Neuronal stem cell (in vitro differentiated cells): ENCODE data around the gene CBX8.
"Not testable (repeated sequence)": the region's sequence is repeated elsewhere in the genome, so short reads cannot be mapped to it uniquely, and the experiment has no call there.

Experiments used
- DNase-seq: peaks from one replicate; pipeline ENCODE4 v3.0.0-alpha.2; 2013; ENCODE audit warnings: low spot score
- H2AFZ ChIP-seq: one replicate; pipeline ENCODE4 v1.6.1; 2013; ENCODE audit warnings: mild to moderate bottlenecking, low read length, inconsistent platforms
- H2AK5ac ChIP-seq: 2 replicates; pipeline ENCODE4 v1.6.1; 2013; ENCODE audit warnings: low read depth, mild to moderate bottlenecking, inconsistent platforms, low read length, moderate library complexity, mixed read lengths
- H2BK120ac ChIP-seq: 2 replicates; pipeline ENCODE4 v1.6.1; 2013; ENCODE audit warnings: low read depth, mild to moderate bottlenecking, inconsistent platforms, low read length, moderate library complexity, mixed read lengths
- H2BK12ac ChIP-seq: one replicate; pipeline ENCODE4 v1.6.1; 2013; ENCODE audit warnings: low read length, inconsistent platforms
- H2BK15ac ChIP-seq: 2 replicates; pipeline ENCODE4 v1.6.1; 2013; ENCODE audit warnings: mild to moderate bottlenecking, low read length, inconsistent platforms, mixed read lengths
- H2BK5ac ChIP-seq: one replicate; pipeline ENCODE4 v1.6.1; 2013; ENCODE audit warnings: inconsistent platforms, mild to moderate bottlenecking, low read length, moderate library complexity
- H3K14ac ChIP-seq: one replicate; pipeline ENCODE4 v1.6.1; 2013; ENCODE audit warnings: low read length, inconsistent platforms
- H3K18ac ChIP-seq: 2 replicates; pipeline ENCODE4 v1.6.1; 2013; ENCODE audit warnings: low read length, inconsistent platforms
- H3K23ac ChIP-seq: 2 replicates; pipeline ENCODE4 v1.6.1; 2013; ENCODE audit warnings: low read depth, mild to moderate bottlenecking, mixed read lengths, low read length, inconsistent platforms; ENCODE audit not compliant: poor library complexity
- H3K27ac ChIP-seq: replicated peaks from 3 replicates; pipeline ENCODE4 v1.5.1; 2013; ENCODE audit warnings: low read length, inconsistent platforms
- H3K27me3 ChIP-seq, 3 experiments: 2 replicates each; pipeline ENCODE4 v1.6.1; 2013; ENCODE audit warnings: low read length in 3 of 3, mild to moderate bottlenecking in 2 of 3, inconsistent platforms in 1 of 3, low read depth in 1 of 3, mixed read lengths in 1 of 3, moderate library complexity in 1 of 3; ENCODE audit not compliant: control insufficient read depth in 3 of 3, insufficient read depth in 3 of 3
- H3K36me3 ChIP-seq, 2 donors: replicated peaks in 1 of 2; 2 replicates each; pipeline ENCODE4 v1.6.1; 2013; ENCODE audit warnings: low read length in 2 of 2; ENCODE audit not compliant: control insufficient read depth in 2 of 2, insufficient read depth in 2 of 2
- H3K4ac ChIP-seq: 2 replicates; pipeline ENCODE4 v1.6.1; 2013; ENCODE audit warnings: inconsistent platforms, mild to moderate bottlenecking, low read length, moderate library complexity
- H3K4me1 ChIP-seq, 2 donors: 1 replicate in 1 of 2; 2 replicates in 1 of 2; pipeline ENCODE4 v1.6.1; 2013; ENCODE audit warnings: low read length in 2 of 2, low read depth in 1 of 2; ENCODE audit not compliant: control insufficient read depth in 2 of 2, insufficient read depth in 1 of 2
- H3K4me2 ChIP-seq: one replicate; pipeline ENCODE4 v1.6.1; 2013; ENCODE audit warnings: mild to moderate bottlenecking, low read length, inconsistent platforms; ENCODE audit not compliant: insufficient read depth, poor library complexity, severe bottlenecking
- H3K4me3 ChIP-seq, 2 donors: 2 replicates each; pipeline ENCODE4 v1.5.1; 2013; ENCODE audit warnings: low read length in 2 of 2, mild to moderate bottlenecking in 2 of 2, inconsistent platforms in 1 of 2, moderate library complexity in 1 of 2
- H3K79me1 ChIP-seq: one replicate; pipeline ENCODE4 v1.6.1; 2013; ENCODE audit warnings: low read depth, mild to moderate bottlenecking, inconsistent platforms, low read length, moderate library complexity
- H3K9ac ChIP-seq: one replicate; pipeline ENCODE4 v1.6.1; 2013; ENCODE audit warnings: mild to moderate bottlenecking, low read depth, low read length, inconsistent platforms; ENCODE audit not compliant: poor library complexity
- H3K9me3 ChIP-seq, 2 donors: replicated peaks in 1 of 2; 2 replicates each; pipeline versions ENCODE3 to v1.6.1; 2013; ENCODE audit warnings: low read length in 2 of 2, mild to moderate bottlenecking in 2 of 2, inconsistent platforms in 1 of 2, low read depth in 1 of 2, mixed read lengths in 1 of 2, moderate library complexity in 1 of 2; ENCODE audit not compliant: control insufficient read depth in 2 of 2, insufficient read depth in 1 of 2
- H4K8ac ChIP-seq: one replicate; pipeline ENCODE4 v1.6.1; 2013; ENCODE audit warnings: low read depth, mild to moderate bottlenecking, inconsistent platforms, low read length, moderate library complexity
- H4K91ac ChIP-seq: one replicate; pipeline ENCODE4 v1.6.1; 2013; ENCODE audit warnings: low read length, low read depth, mild to moderate bottlenecking, inconsistent platforms; ENCODE audit not compliant: poor library complexity
- WGBS, 2 donors: extraction: QIAGEN DNeasy Blood & Tissue Kit; methylation state at CpG; one replicate each; pipeline ENCODE4 v1.1.7; 2013; ENCODE audit warnings: missing lambda C conversion rate in 2 of 2, mixed read lengths in 1 of 2; ENCODE audit not compliant: insufficient read length in 2 of 2, insufficient replicate concordance in 1 of 2; ENCODE audit errors: extremely low coverage in 2 of 2; 5-methylcytosine and 5-hydroxymethylcytosine counted together

Gene CBX8

DNA sequence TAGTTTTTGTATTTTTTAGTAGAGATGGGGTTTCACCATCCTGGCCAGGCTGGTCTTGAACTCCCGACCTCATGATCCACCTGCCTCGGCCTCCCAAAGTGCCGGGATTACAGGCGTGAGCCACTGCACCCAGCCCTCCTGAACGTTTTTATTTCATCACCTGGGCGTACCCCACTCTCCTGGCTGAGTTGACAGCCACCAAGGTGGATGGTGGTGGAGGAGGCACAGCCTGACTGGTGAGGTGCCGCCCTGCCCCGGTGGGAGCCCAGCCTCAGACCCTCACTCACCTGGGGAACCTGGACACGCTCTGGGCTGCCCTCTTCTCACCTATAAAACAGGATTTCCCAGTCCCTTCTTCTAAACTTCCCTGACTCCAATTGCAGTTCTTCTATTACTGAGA is 24.2 kb downstream of the CBX8 start:
- not testable (repeated sequence) for H4K8ac ChIP-seq, H3K4me3 ChIP-seq, H4K91ac ChIP-seq, H3K9me3 ChIP-seq, H2BK15ac ChIP-seq, H2BK120ac ChIP-seq, H3K4ac ChIP-seq, H3K4me1 ChIP-seq, H3K79me1 ChIP-seq, H3K36me3 ChIP-seq, DNase-seq, H3K27ac ChIP-seq, H2AFZ ChIP-seq, H2AK5ac ChIP-seq, H3K14ac ChIP-seq, H2BK12ac ChIP-seq, H3K18ac ChIP-seq, H2BK5ac ChIP-seq, H3K27me3 ChIP-seq, H3K23ac ChIP-seq, H3K9ac ChIP-seq, H3K4me2 ChIP-seq
- WGBS, 2 donors, result no CpG with 5 or more reads among the region's 9 CpGs

- no peaks in the 10 kb centered on the region for H3K27me3 ChIP-seq
- no peak overlapping the region for H2BK120ac ChIP-seq
- H3K4ac ChIP-seq, result no peak overlapping the region
- no peak overlapping the region for H3K23ac ChIP-seq
- H2BK15ac ChIP-seq, result no peak overlapping the region
- H4K8ac ChIP-seq, result no peak overlapping the region
- no peak overlapping the region for H2AK5ac ChIP-seq
- H3K4me1 ChIP-seq, result peaks cover 4 to 6% of the 10 kb centered on the region in 2 donors
- no peaks in the 10 kb centered on the region for H3K79me1 ChIP-seq
- no peak overlapping the region for H3K4me2 ChIP-seq
- WGBS, 2 donors, result no CpG with 5 or more reads among the region's 6 CpGs
- H2BK5ac ChIP-seq, result no peak overlapping the region
- no peak overlapping the region for H3K27ac ChIP-seq
- no peak overlapping the region for H3K4me3 ChIP-seq
- no peak overlapping the region for H3K9ac ChIP-seq
- no peak for DNase-seq
- H4K91ac ChIP-seq, result no peak overlapping the region
- H3K18ac ChIP-seq, result no peak overlapping the region
- no peak overlapping the region for H2AFZ ChIP-seq
- H2BK12ac ChIP-seq, result no peak overlapping the region
- no peaks in the 10 kb centered on the region for H3K9me3 ChIP-seq
- no peaks in the 10 kb centered on the region for H3K36me3 ChIP-seq
- H3K14ac ChIP-seq, result no peak overlapping the region
These were observed 25.6 kb downstream of the CBX8 start for GRCh38 chr17:79771276-79771675.

- DNase-seq, result no peak
- Histone ChIP-seq H3K14ac (no peak overlapping the region), H3K4me1 (no peaks in the 10 kb centered on the region), H3K23ac (peak overlapping the region; percentile 66), H2BK15ac (peak overlapping the region; percentile 44), H3K9ac (no peak overlapping the region), H3K27me3 (no peaks in the 10 kb centered on the region), H3K4ac (no peak overlapping the region), H2BK5ac (peak overlapping the region; percentile 32), H2BK120ac (no peak overlapping the region), H3K36me3 (no peaks in the 10 kb centered on the region), H4K8ac (no peak overlapping the region), H3K79me1 (no peaks in the 10 kb centered on the region), H4K91ac (no peak overlapping the region), H3K27ac (no peak overlapping the region), H3K18ac (peak overlapping the region; percentile 18), H3K4me2 (no peak overlapping the region), H3K4me3 (no peak overlapping the region), H2AK5ac (peak overlapping the region; percentile 82), H2BK12ac (no peak overlapping the region), H3K9me3 (no peaks in the 10 kb centered on the region), H2AFZ (no peak overlapping the region)
- WGBS, 2 donors, result no CpG with 5 or more reads among the region's 28 CpGs
These were observed 27.0 kb downstream of the CBX8 start for GRCh38 chr17:79769570-79770506.

DNA sequence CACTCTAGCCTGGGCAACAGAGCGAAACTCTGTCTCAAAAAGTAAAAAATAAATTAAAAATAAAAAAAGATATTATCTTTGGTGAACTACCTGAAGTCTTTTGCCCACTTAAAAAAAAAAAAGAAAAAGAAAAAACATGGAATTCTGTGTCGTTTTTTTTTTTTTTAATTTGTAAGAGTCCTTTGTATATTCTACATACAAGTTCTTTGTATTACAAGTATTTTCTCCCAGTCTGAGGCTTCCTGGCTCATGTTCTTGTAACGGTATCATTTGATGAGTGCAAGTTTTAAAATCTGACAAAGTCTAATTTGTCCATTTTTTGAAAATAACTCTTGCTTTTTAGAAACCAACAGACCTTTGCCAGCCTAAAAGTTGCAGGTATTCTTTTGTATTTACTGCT is 31.2 kb downstream of the CBX8 start:
- H2BK12ac ChIP-seq, result no peak overlapping the region
- no peak overlapping the region for H3K23ac ChIP-seq
- no peak overlapping the region for H3K18ac ChIP-seq
- no peaks in the 10 kb centered on the region for H3K9me3 ChIP-seq
- no peak overlapping the region for H4K8ac ChIP-seq
- DNase-seq, result no peak
- no peak overlapping the region for H3K27ac ChIP-seq
- no peaks in the 10 kb centered on the region for H3K4me1 ChIP-seq
- no peak overlapping the region for H2AK5ac ChIP-seq
- WGBS, 2 donors, result no CpG with 5 or more reads among the region's 3 CpGs
- H3K4me3 ChIP-seq, result no peak overlapping the region
- H4K91ac ChIP-seq, result no peak overlapping the region
- no peak overlapping the region for H3K4ac ChIP-seq
- no peak overlapping the region for H3K9ac ChIP-seq
- no peak overlapping the region for H2AFZ ChIP-seq
- H3K79me1 ChIP-seq, result peaks cover 4% of the 10 kb centered on the region
- no peaks in the 10 kb centered on the region for H3K36me3 ChIP-seq
- no peak overlapping the region for H3K14ac ChIP-seq
- no peaks in the 10 kb centered on the region for H3K27me3 ChIP-seq
- no peak overlapping the region for H2BK5ac ChIP-seq
- H2BK120ac ChIP-seq, result no peak overlapping the region
- no peak overlapping the region for H2BK15ac ChIP-seq
- no peak overlapping the region for H3K4me2 ChIP-seq
